Activated naive CD4-positive, alpha-beta T cell treated with anti-CD3 and anti-CD28 coated beads, Interleukin-2, amount 50 U/mL, for 24 hours (primary cell): Measurements from ENCODE around the gene GRM8.

Experiments used
- H3K27ac Mint-ChIP-seq: one replicate; pipeline ENCODE4 v1.8.0; 2021; ENCODE audit warnings: mild to moderate bottlenecking, mixed read lengths
- H3K27me3 Mint-ChIP-seq: one replicate; pipeline ENCODE4 v1.8.0; 2021; ENCODE audit warnings: mixed read lengths
- H3K36me3 Mint-ChIP-seq: one replicate; pipeline ENCODE4 v1.8.0; 2021; ENCODE audit warnings: mixed read lengths
- H3K4me1 Mint-ChIP-seq: one replicate; pipeline ENCODE4 v1.8.0; 2021; ENCODE audit warnings: mixed read lengths
- H3K4me3 Mint-ChIP-seq: one replicate; pipeline ENCODE4 v1.8.0; 2021; ENCODE audit warnings: mild to moderate bottlenecking, mixed read lengths
- H3K9me3 Mint-ChIP-seq: one replicate; pipeline ENCODE4 v1.8.0; 2021; ENCODE audit warnings: mixed read lengths

GRM8 gene

DNA sequence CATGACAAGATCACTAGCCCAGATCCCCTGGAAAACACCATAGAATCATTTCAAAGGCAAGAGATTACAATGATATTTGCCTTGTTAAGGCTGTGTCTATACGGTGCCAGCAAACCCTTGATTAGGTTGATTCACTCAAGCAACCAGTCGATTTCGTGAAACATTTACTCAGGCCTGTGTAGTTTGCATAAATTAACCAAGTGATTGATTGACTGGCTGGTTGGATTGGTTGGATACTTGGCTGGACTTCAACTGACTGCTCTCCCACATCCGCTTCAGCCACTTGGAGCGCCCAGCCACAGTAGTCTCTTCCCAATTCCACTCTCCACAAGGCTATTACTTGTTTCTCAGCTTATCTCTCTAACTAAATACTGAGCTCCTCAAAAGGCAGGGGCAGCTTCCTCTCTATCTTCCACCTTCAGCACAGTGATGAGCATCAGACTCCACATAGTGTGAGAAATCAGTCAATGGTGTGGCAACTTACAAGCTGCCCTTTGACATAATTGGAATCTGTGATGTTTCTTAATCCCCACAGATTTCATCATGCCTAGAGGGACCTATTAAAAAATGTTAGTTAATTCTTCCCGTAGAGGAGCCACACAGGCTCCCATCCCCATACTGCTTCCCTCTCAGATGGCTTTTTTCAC lies 217.4 kb downstream of the GRM8 start:
- peaks cover 13% of the 10 kb centered on the region for H3K27me3 Mint-ChIP-seq

DNA sequence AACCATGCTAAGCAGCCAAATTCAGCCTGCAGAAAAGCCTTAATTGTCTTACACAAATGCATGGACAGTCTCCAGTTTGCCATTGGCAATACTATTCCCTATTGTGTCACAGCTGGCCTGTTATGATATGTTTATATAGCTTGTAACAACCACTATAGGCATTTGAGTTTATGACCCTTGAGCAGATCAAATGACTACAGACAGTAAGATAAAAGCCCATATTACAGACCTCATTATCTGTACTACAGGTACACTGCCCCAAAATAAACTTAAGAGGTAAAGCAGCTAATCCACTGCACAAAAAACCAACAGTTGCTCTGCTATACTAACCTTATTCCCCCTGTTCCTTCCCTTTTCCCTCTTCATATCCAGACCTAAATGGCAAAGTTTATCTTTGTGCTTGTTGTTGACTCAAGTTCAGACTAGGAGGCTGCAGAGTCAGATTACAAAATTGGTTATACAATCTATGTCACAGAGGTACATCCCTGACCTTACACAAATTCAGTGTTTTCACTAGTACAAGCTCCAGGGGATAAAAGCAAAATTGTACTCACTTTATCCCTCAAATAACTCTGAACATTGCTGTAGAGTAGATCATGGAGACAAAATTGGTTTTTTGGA lies 218.4 kb downstream of the GRM8 start:
- no peaks in the 10 kb centered on the region for H3K4me1 Mint-ChIP-seq
- H3K4me3 Mint-ChIP-seq, result no peak overlapping the region
- no peaks in the 10 kb centered on the region for H3K36me3 Mint-ChIP-seq
- H3K9me3 Mint-ChIP-seq, result peaks cover 5% of the 10 kb centered on the region
- peaks cover 13% of the 10 kb centered on the region for H3K27me3 Mint-ChIP-seq
- H3K27ac Mint-ChIP-seq, result no peak overlapping the region

More for the DNA sequence above, 217.4 kb downstream of the GRM8 start:
- Mint-ChIP-seq H3K4me1 (no peaks in the 10 kb centered on the region), H3K36me3 (no peaks in the 10 kb centered on the region), H3K27ac (no peak overlapping the region), H3K4me3 (no peak overlapping the region), H3K9me3 (peaks cover 5% of the 10 kb centered on the region)

DNA sequence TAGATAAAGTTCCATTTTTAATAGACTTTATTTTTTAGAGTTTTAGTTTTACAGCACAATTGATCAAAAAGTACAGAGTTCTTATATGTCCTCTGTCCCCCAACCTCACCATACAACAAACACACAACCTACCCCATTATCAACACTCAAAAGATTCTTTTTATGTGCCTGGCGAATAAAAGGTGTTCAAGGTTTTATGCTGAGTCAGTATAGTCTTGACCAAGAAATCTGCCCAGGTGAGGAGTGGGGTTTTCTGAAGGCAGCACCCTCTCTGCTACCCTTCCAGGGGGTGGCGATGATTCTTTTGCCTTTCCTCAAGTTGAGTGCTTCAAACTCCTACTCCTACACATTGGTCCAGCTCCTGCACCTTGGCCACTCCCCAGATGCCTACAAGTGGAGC lies 222.9 kb downstream of the GRM8 start:
- peaks cover 8% of the 10 kb centered on the region for H3K27me3 Mint-ChIP-seq
- H3K9me3 Mint-ChIP-seq, result no peaks in the 10 kb centered on the region
- H3K4me3 Mint-ChIP-seq, result no peak overlapping the region
- no peaks in the 10 kb centered on the region for H3K36me3 Mint-ChIP-seq
- no peak overlapping the region for H3K27ac Mint-ChIP-seq
- no peaks in the 10 kb centered on the region for H3K4me1 Mint-ChIP-seq

DNA sequence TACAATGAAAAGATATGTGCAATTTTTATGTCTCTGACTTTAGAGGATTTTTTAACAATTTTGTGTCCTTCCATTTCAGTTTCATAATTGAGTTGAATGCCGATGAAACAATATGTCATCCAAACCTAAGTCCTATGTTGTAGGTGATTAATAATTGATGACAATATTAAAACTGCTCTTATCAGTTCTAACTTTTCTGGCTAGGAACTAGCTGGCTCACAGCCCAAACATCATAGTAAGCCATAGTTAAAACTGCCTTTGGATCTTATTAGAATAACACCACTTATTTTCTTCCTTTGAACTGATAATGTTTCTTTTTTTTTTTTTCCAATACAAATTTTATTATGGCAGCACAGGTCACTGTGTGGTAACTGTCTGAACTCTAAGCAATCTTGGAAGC lies 230.9 kb downstream of the GRM8 start:
- Mint-ChIP-seq H3K4me3 (no peak overlapping the region), H3K36me3 (no peaks in the 10 kb centered on the region), H3K4me1 (no peaks in the 10 kb centered on the region), H3K27me3 (no peaks in the 10 kb centered on the region), H3K27ac (no peak overlapping the region), H3K9me3 (no peaks in the 10 kb centered on the region)

DNA sequence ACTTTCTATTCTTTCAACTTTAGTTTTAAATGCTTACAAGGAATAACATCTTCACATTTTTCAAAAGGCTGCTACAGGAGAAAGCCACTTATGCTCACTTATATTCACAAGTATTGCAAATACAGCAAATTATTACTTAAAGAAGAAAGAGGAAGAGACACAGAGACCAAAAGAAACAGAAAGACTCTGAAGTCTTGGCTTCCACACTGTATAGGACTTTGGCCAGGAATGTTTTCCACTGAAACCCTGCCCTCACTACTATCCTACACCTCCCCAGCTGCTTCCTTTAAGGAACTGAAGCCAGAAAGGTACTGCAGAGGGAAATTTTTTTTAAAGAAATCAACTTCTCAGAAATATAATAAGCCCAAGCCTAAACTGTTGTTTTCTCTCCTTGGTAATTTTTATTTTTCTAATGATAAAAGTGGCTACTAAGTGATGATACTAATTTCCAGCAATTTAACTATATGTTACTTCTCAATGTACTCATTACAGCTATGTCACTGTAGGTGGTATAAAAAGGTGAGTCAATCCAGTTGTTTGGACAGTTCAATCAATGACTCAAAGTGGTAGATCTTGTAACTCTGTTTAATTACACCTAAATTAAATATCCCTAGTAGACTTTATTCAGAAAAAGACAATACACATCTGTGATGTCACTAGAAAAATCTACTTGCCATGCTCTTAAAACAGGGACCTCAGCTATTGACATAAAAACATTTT lies 231.6 kb downstream of the GRM8 start:
- Mint-ChIP-seq H3K9me3 (no peaks in the 10 kb centered on the region), H3K4me1 (no peaks in the 10 kb centered on the region), H3K4me3 (no peak overlapping the region), H3K27ac (no peak overlapping the region), H3K36me3 (no peaks in the 10 kb centered on the region), H3K27me3 (no peaks in the 10 kb centered on the region)

DNA sequence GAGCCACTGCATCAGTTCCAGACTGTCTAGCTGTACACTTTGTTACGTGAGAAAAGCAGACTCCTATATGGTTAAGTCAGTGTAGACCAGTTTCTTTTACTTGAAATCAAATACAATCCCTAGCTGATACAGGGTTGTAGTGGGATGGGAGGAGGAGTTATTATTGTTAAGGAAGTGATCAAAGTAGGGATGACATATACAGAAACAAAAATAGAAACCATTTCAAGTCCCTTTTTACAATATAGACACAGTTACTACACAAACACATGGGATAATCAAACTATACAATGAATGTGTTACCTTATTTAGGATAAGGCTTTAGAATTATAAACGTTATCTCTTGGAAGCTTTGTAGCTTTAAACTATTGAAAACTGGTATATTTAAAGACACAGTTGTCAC lies 233.9 kb downstream of the GRM8 start:
- no peak overlapping the region for H3K27ac Mint-ChIP-seq
- H3K36me3 Mint-ChIP-seq, result no peaks in the 10 kb centered on the region
- H3K9me3 Mint-ChIP-seq, result no peaks in the 10 kb centered on the region
- no peaks in the 10 kb centered on the region for H3K4me1 Mint-ChIP-seq
- no peak overlapping the region for H3K4me3 Mint-ChIP-seq
- no peaks in the 10 kb centered on the region for H3K27me3 Mint-ChIP-seq

DNA sequence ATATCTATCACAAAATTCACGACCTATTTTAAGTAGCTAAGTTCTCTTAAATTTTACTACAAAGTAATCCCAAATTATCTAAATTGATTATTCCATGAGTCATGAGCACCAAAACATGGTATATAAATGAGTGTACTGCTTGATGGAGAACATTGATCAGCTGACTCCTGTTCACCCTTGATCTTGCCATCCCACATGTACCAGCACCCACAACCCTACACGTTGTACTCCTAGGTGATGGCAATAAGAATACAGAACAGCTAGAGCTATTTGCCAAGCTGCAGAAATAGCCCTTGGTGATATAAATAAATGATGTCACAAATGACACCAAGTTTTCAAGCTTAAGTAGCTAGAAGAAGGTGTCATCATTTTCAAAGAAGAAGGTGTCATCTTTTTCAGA lies 235.5 kb downstream of the GRM8 start:
- Mint-ChIP-seq H3K4me3 (no peak overlapping the region), H3K4me1 (no peaks in the 10 kb centered on the region), H3K36me3 (no peaks in the 10 kb centered on the region), H3K27me3 (no peaks in the 10 kb centered on the region), H3K27ac (no peak overlapping the region), H3K9me3 (no peaks in the 10 kb centered on the region)

DNA sequence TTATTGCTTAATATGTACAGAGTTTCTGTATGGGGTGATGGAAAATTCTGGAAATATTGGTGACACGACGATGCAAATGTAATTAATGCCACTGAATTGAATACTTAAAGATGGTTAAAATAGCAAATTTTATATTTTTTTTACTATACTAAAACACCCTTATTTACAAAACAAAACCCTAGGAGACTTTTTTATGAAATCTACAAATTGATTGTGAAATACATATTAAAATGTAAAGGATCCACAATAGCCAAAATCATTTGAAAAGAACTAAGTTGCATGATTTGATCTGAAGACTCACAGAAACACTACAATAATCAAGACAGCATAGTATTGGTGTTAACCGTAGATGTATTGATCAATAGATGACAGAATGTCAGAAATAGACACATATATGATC lies 252.0 kb downstream of the GRM8 start:
- no peaks in the 10 kb centered on the region for H3K9me3 Mint-ChIP-seq
- H3K4me1 Mint-ChIP-seq, result no peaks in the 10 kb centered on the region
- peaks cover 3% of the 10 kb centered on the region for H3K27me3 Mint-ChIP-seq
- no peak overlapping the region for H3K27ac Mint-ChIP-seq
- H3K4me3 Mint-ChIP-seq, result no peak overlapping the region
- no peaks in the 10 kb centered on the region for H3K36me3 Mint-ChIP-seq

DNA sequence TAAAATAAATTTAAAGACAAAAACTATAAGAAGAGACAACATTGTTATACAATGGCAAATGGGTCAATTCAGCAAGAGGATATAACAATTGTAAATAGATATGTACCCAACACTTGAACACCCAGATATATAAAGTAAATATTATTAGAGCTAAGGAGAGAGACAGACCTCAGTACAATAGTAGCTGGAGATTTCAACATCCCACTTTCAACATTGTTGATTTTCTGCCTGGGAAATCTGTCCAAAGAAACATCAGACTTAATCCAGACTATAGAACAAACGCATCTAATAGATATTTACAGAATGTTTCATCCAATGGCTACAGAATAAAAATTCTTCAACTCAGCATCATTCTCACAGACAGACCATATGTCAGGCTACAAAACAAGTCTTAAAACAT lies 256.1 kb downstream of the GRM8 start:
- no peaks in the 10 kb centered on the region for H3K36me3 Mint-ChIP-seq
- H3K9me3 Mint-ChIP-seq, result no peaks in the 10 kb centered on the region
- H3K4me3 Mint-ChIP-seq, result no peak overlapping the region
- H3K27ac Mint-ChIP-seq, result no peak overlapping the region
- H3K4me1 Mint-ChIP-seq, result no peaks in the 10 kb centered on the region
- H3K27me3 Mint-ChIP-seq, result peaks cover 8% of the 10 kb centered on the region

DNA sequence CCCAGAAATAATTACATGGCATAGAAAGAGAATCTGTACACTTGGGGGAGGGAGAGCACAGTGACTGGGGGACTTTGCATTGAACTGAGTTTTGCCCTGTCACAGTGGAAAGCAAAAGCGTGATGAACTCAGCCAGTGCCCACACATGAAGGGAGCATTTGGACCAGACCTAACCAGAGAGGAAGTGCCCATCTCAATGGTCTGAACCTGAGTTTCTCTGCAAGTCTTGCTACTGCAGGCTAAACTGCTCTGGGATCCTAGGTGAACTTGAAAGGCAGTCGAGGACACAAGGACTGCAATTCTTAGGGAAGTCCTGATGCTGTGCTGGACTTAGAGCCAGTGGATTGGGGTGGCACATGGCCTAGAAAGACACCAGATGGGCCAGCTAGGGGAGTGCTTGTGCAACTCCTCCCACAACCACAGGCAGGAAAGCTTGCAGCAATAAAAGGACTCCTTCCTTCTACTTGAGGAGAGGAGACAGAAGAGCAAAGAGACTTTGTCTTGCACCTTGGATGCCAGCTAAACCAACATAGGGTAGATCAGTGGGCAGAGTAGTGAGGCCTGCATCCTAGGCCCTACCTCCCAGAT lies 259.0 kb downstream of the GRM8 start:
- H3K4me3 Mint-ChIP-seq, result no peak overlapping the region
- no peaks in the 10 kb centered on the region for H3K36me3 Mint-ChIP-seq
- H3K4me1 Mint-ChIP-seq, result no peaks in the 10 kb centered on the region
- H3K27me3 Mint-ChIP-seq, result peaks cover 8% of the 10 kb centered on the region
- no peak overlapping the region for H3K27ac Mint-ChIP-seq
- H3K9me3 Mint-ChIP-seq, result no peaks in the 10 kb centered on the region

DNA sequence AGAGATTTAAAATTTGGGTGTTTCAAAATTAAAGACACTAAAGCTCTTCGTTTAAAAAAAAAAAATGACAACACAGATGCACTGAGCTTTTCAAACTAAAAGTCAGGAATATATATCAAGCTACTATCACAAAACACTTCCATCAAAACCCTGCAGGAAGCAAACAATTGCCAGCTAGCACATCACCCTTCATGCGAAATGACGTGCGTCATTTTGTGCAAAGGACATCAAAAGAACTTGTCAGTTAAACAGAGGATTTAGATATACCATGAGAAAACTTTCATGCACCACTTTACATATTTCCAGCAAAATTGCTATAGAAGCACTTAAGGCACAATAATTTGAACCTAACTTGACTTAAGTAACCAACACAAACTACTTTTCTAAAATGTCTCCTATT lies 264.7 kb downstream of the GRM8 start:
- Mint-ChIP-seq H3K27ac (no peak overlapping the region), H3K27me3 (no peaks in the 10 kb centered on the region), H3K4me1 (no peaks in the 10 kb centered on the region), H3K4me3 (no peak overlapping the region), H3K9me3 (no peaks in the 10 kb centered on the region), H3K36me3 (no peaks in the 10 kb centered on the region)

DNA sequence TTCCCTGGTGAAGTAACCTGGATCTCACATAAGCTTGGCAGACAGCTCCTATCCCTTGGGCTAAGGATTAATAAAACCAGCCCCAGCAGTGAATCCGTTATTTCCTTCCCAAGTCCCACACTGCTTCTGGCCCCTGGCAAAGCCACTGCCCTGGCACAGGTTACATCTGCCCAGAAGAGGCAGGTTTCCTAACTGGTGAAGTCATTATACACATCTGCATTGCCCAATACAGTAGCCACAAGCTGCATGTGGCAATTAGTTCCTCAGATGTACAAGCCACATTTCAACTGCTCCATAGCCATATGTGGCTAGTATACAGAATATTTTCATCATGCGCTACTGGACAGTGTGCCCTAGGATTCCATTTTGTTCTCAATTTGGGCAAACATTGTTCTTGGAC lies 273.0 kb downstream of the GRM8 start:
- Mint-ChIP-seq H3K27ac (no peak overlapping the region), H3K27me3 (no peaks in the 10 kb centered on the region), H3K9me3 (no peaks in the 10 kb centered on the region), H3K36me3 (no peaks in the 10 kb centered on the region), H3K4me1 (no peaks in the 10 kb centered on the region), H3K4me3 (no peak overlapping the region)

DNA sequence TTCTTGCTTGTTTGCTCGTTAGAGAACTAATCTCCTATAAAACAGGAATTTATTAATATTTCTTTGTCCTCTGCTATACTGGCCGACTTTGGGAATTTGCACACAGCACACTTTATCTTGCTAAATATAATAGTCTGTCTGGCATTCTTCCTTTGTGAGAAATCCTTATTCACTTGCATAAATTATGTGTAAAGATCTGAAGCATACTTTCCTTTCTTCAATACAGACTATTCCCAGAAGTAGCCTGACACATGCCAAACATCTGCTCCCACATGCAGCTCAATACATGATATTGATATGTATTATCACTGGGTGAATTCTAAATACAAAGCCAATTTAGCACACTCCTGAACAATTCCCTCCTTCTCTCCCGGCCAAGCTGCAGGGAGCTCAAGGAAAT lies 273.9 kb downstream of the GRM8 start:
- H3K36me3 Mint-ChIP-seq, result no peaks in the 10 kb centered on the region
- H3K9me3 Mint-ChIP-seq, result no peaks in the 10 kb centered on the region
- H3K27me3 Mint-ChIP-seq, result peaks cover 2% of the 10 kb centered on the region
- no peaks in the 10 kb centered on the region for H3K4me1 Mint-ChIP-seq
- no peak overlapping the region for H3K4me3 Mint-ChIP-seq
- H3K27ac Mint-ChIP-seq, result no peak overlapping the region

DNA sequence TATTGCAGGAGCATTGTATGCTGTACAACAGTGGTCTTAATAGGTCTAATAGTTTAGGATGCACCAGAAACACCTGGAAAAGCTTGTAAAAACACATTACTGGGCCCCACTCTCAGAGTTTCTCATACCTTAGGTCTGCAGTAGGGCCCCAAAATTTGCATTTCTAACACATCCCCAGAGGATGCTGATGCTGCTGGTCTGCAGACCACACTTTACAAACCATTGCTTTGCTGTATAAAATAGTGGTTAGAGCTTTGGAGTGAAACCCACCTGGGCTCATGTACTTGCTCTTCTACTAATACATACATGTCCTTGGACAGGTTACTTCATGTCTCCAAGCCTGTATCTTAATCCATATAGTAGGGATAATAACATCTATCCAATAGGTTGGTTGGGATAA lies 279.7 kb downstream of the GRM8 start:
- H3K27ac Mint-ChIP-seq, result no peak overlapping the region
- H3K36me3 Mint-ChIP-seq, result no peaks in the 10 kb centered on the region
- H3K9me3 Mint-ChIP-seq, result no peaks in the 10 kb centered on the region
- H3K4me3 Mint-ChIP-seq, result no peak overlapping the region
- H3K27me3 Mint-ChIP-seq, result peaks cover 4% of the 10 kb centered on the region
- no peaks in the 10 kb centered on the region for H3K4me1 Mint-ChIP-seq

DNA sequence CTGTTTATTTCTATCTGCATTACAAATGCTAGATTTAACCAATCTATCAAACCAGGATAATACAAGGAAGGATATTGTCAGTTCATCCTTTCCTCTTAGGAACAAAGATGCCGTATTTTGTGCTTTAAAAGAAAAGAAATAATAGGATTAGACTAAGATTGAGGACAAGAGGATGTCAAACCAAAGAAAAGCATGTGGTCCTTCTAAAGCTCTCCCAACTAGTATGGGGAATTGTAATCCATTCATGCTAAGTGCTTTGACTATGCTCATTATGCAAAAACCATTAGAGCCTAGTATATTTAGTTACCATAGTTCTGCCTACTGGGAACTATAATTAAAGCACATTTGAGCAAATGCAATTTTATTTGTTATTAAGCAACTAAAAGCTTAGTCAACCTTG lies 280.2 kb downstream of the GRM8 start:
- Mint-ChIP-seq H3K27ac (no peak overlapping the region), H3K4me1 (no peaks in the 10 kb centered on the region), H3K27me3 (peaks cover 4% of the 10 kb centered on the region), H3K4me3 (no peak overlapping the region), H3K36me3 (no peaks in the 10 kb centered on the region), H3K9me3 (no peaks in the 10 kb centered on the region)

DNA sequence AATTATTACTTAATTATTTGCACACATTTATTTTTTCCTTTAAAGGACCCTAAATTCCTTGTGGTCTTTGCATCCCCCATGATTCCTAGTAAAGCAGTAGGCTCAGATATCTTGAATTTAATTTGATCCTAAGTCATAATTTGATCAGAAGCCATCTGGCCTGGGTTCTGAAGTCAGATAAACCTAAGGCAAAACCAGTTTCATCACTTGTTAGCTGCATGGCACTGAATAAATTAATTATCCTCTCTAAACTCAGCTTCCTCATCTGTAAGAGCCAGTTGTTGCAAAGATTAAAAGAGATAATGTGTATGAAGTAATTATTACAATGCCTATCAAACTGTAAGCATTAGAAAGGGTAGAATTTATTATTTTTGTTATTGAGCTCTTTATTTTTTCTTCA lies 293.1 kb downstream of the GRM8 start:
- no peaks in the 10 kb centered on the region for H3K4me1 Mint-ChIP-seq

More for the DNA sequence above, 293.1 kb downstream of the GRM8 start:
- Mint-ChIP-seq H3K9me3 (no peaks in the 10 kb centered on the region), H3K4me3 (no peak overlapping the region), H3K27me3 (peaks cover 1% of the 10 kb centered on the region), H3K36me3 (no peaks in the 10 kb centered on the region), H3K27ac (no peak overlapping the region)
